CD4-positive, alpha-beta T cell treated with Interferon gamma for 1 hour (primary cell): ENCODE measurements around the gene CXCL11.
A peak's percentile ranks its signal among the peaks of the same experiment; 100 is the strongest.
"Not testable (repeated sequence)": the region's sequence is repeated elsewhere in the genome, so short reads cannot be mapped to it uniquely, and the experiment has no call there.

Source experiments
- DNase-seq: peaks from one replicate; pipeline ENCODE4 v3.0.0-alpha.2; 2020

CXCL11 gene

DNA sequence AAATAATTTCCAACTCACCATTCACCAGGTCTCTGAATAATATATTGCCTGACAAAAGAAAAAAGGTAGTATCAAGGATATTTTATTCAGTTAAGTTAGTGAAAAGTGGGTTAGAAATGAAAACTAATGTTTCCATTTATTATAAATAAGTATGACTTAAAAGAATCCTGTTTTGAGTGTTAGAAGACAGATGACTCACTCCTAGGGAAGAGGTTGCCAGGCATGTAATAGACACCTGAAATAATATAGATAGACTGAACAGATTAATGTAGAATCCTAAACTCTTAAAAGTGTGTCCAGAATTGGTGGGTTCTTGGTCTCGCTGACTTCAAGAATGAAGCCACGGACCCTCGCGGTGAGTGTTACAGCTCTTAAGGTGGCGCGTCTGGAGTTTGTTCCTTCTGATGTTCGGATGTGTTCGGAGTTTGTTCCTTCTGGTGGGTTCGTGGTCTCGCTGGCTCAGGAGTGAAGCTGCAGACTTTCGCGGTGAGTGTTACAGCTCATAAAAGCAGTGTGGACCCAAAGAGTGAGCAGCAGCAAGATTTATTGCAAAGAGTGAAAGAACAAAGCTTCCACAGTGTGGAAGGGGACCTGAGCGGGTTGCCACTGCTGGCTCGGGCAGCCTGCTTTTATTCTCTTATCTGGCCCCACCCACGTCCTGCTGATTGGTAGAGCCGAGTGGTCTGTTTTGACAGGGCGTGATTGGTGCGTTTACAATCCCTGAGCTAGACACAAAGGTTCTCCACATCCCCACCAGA is 6.5 kb upstream of the CXCL11 start:
- DNase-seq, result not testable (repeated sequence)

DNA sequence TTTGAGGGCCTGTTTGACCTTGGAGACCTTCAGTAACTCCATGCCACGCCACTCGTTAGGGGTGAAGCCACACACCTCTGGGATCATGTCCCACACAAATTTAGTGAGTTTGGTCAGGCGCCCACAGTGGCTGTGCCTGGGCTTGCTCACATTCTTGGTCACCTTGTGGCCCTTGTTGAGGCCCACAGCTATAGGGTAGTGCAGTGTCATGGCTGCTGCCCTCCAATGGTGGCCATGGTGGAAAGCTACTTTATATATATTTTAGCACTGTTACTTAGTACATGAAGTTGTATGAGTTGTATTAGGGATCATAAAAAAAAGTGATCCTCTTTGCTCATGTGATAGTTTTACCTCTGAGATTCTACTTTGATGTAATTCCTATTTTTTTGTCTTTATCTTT is 985 bp upstream of the CXCL11 start:
- DNase-seq, result no peak

DNA sequence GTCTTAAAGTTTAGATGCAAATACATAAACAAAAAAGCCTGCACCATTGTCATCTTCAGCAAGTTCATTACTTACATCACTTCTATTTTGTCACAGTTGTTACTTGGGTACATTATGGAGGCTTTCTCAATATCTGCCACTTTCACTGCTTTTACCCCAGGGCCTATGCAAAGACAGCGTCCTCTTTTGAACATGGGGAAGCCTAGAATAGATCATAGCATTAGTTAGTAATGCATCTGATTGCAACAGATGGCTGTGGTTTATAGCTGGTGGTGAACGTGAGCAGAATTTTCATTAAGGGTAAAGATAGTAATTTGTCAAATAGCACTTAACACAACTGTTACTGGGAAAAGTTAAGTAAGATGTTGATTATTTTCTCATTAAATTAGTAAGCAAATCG is 729 bp downstream of the CXCL11 start:
- DNase-seq, result no peak

DNA sequence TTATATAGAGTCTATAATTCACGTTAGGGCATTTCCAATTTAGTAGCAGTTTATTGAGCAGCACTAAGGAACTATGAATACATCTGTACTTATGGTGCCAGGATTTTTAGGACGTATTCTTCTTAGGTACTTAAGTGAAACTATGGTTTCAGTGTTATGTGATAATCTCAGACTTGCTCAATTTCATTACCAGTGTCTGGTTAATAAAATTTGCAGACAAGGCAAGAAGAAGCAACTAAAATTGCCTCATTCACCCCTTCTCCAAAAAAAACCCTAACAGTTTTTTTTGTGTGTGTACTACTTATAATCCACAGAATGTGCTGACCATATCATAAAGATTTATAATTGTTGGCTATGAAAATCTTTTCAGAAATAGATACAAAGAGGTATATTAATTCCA is 6.6 kb downstream of the CXCL11 start:
- DNase-seq, result no peak

DNA sequence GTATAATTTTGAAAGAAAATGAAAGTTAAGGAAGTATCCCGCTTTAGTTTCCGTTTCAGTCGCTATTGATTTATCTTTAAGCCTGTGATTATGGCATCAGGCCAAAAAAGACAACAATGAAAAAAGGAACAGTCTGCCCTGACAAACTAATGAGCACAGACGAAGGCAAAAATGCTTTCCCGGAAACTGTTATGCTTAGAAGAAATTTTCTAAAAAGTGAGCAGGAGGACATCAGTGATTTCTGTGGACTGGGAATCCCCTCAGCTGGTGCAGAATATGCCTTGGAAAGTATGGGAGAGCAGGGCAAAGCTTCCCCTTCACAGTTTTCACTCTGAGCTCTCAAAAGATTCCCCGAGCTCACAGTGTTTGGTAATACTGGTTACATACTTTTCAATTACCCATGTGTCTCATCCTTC is 7.5 kb downstream of the CXCL11 start:
- DNase-seq, result peak; percentile 60

DNA sequence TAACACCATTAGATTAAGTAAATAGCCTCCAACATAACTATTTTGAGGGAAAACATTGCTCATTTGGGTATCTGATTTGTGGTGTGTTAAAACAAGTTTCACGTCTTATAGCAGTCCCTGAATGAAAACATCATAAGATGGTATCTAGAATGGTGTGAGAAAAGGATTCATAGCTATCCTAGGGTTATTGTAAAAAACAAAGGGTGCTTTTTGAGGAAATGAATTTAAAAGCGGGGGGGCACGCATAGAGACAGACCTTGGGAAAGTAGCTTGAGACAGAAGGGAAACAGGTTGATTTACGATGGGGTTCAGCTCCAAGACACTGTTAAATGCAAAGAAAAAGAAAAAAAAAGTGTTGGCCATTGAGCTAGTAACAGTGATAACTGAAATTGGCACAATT is 11.8 kb downstream of the CXCL11 start:
- no peak for DNase-seq

DNA sequence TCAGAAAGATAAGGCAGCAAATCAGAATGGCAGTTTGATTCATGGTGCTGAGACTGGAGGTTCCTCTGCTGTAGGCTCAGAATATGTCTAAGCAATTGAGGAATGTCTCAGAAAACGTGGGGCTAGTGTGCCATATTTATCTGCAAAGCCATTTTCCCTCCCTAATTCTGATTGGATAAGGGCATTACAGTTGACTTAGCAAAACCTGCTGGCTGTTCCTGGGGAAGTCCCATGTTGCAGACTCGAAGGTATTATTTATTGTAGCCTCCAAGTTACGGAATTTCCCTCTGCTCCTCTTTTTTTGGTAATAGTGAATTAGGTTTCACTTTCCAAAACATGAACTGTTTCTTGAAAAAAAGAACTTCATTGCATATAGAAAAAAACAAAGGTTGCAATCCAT is 12.5 kb downstream of the CXCL11 start, which contains the start of gene CXCL10:
Gene CXCL10 (minus strand): TSS at position 109 of the 400 bp plus-strand sequence. CDS start 66 bp downstream, at position 43.
- DNase-seq, result peak; percentile 55

DNA sequence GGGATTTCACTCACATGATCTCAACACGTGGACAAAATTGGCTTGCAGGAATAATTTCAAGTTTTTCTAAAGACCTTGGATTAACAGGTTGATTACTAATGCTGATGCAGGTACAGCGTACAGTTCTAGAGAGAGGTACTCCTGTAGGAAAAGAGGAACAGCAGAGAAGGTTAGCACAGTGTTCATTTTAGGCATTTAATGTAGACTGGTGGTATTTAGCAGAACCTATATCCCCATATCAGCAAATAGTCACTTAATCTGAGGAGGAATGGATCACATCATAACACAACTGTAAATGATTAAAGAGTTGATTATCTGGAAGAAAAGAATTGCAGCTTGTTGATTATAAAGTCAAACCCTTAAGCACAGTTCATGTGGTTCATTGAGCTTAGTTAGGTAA is 13.2 kb downstream of the CXCL11 start:
- DNase-seq, result no peak

DNA sequence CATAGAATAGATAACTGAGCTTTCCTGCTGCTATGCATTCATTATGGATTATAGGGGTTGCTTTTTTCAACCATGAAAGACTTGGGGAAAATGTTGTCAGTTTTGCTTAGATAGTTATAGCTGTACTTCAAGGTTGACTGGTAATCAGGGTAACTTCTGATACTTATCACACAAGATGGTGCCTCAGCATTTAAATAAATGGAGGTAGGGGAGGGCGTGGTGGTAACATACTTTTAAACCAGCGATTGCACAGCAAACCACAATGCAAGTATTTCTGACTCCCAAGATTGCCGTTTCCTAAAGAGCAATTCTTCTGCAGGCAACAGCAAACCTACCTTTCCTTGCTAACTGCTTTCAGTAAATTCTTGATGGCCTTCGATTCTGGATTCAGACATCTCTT is 13.8 kb downstream of the CXCL11 start:
- DNase-seq, result no peak

DNA sequence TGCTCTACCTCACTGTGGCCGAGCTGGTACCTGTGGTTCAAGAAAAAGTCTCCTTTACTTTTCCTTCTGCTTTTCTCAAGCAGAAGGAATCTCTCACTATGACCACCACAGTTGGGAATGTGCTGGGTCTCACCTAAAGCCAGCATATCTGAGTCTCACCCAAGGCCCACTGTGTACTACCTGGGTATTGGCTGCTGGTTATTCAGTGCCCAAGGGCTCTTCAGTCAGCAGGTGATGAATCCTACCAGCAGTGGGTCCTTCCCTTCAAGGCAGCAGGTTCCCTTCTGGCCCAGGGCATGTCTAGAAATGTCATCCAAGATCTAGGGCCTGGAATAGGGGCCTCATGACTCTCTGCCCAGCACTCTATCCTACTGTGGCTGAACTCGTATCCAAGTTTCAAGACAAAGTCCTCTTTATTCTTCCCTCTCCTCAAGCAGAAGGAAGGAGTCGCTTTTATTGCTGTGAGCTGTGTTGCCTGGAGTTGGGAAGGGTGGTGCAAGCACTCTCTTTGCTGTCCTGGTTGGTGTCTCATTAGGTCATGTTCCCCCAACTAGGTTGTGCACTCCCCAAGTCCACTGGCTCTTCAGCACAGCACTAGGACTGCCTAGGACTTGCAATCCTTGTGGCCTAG is 18.7 kb downstream of the CXCL11 start:
- DNase-seq, result no peak

DNA sequence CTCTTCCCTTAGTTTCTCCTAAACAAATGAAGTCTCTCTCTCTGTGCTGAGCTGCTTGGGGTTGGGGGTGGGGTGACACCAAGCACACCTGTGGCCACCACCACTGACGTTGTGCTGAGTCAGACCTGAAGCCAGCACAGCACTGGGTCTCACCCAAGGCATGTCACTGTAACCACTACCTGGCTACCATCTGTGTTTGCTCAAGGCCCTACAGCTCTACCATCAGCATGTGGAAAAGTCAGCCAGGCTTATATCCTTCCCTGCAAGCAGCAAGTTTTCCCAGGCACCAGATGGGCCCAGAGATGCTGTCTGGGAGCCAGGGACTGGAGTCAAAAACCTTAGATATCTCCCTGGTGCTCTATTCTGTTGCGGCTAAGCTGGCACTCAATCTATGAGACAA is 19.5 kb downstream of the CXCL11 start:
- no peak for DNase-seq

DNA sequence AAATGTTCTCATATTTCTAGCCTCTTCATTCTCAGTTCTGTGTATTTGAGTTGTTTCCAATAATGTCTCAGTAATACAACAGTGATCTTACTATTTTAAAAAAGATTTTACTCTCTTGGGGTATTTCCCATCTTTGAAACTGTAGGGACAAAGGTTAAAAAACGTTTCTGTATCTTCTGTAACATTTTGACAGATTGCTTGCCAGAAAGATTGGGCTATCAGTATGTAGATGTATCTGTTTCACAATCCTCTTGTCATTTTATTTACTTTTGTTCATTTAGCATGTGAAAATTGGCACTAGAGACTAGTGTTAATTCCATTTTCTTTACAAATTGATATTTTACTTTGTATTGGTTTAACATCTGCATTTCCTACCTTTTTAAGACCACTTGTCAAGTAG is 22.3 kb downstream of the CXCL11 start:
- no peak for DNase-seq

DNA sequence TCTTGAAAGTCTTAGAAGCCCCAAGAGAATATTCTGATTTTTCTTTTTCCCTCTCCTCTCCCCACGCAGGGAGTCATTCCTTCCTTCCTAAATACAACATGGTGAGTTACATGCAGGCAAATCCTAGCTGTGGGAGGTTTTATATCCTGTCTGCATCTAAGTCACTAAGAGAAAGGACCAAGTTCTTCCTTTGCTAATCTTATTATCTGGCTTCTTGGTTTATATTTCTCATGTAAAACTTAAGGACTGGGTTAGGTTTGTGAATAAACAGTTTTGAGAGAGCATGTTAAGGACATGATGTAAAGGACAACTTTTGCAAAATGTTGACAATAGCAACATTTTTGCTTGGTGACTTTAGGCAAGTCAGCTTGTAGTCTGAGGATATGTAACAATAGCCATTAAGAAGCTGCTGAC is 23.5 kb downstream of the CXCL11 start:
- no peak for DNase-seq

DNA sequence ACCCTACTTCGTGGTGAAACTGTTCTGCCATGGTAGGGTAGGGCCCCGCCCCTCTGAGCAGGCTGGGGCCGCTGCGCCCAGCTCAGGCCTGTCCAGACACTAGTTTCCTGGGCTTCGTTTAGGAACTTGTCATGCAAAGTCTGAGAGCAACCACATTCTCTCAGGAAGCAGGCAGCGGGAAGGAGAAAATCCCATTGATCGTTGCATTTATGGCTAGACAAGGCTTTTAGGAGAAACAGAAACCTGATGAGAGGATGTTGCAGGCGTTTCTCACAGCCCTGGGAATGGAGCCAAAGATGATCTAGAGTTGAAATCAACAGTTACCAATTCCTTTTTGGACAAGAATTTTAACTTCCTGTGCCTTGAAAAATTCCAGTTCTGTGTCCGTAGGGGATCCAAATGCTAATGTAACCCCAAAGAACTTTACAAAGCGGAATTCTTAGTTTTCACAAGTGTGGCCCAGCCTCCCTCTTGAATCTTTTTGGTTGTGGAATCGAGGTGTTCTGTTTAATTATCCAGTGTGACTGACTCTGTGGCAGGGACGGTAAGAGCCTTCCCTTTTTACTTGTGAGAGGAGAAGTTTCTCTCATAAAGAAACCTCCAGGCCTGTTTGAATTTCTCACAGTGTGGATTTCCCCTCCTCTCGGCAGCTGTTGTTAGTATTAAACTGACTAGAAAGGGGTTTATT is 24.0 kb downstream of the CXCL11 start:
- DNase-seq, result no peak

DNA sequence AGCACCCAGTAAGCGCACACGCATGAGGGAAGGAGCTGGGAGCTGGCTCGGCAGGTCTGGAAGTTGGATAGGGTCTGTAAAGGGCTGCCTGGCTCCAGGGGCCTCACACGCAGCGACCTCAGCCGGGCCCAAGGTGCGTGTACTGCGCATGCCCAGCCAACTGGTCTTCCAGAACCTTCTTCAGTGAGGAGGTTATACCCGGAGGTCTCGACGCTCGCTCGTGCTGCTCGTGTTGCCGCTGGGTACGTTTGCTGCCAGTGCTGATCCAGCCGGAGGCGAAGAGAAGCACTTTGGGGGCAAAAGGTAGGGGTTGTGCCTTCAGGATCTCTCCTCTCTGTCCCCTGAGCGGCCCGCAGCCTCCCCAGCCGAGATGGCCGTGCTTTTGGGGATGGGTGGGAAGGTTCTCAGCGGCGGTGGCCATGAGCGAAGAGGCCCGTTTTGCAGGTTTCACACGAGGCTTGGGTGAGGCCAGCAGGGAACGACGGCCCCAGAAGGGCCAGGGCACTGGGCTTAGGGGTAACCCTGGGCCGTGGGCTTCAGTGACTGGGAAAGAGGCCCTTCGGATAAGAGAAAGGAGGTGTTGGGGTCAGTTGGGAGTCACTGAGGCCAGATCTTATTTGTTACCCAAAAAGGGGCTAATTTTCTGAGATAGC is 24.7 kb downstream of the CXCL11 start:
- no peak for DNase-seq

DNA sequence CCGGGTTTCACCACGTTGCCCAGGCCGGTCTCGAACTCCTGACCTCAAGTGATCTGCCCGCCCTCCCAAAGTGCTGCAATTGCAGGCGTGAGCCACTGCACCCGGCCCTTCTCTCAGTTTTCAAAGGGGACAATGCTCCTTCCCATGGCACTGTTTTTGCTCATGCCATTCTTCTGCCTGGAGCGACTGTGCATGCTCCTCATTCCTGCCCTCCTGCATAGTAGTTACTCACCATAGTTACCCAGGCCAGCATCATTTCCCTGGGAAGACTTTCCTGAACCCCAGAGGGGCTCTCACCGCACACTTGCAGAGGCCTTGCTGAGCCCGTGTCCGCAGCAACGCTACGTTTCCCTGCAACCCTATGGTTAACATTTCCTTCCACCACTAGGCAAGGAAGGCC is 25.3 kb downstream of the CXCL11 start:
- no peak for DNase-seq

DNA sequence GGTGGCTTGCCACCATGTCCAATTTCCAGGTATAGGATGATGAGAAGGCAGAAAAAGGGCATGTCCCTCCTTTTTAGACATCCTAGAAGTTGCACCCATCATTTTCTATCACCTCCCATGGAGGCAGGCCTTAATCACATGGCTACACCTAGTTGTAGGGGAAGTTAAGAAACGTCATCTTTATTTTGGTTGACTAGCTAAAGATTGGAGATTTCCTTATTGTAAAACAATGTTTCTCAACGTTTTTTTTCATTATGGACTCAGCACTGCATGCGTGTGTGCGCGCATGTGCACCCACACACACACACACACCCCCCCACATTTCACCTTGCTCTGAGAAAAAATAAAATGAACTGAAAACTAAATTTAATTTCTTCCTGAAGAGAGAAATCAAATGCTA is 26.6 kb downstream of the CXCL11 start:
- DNase-seq, result no peak

DNA sequence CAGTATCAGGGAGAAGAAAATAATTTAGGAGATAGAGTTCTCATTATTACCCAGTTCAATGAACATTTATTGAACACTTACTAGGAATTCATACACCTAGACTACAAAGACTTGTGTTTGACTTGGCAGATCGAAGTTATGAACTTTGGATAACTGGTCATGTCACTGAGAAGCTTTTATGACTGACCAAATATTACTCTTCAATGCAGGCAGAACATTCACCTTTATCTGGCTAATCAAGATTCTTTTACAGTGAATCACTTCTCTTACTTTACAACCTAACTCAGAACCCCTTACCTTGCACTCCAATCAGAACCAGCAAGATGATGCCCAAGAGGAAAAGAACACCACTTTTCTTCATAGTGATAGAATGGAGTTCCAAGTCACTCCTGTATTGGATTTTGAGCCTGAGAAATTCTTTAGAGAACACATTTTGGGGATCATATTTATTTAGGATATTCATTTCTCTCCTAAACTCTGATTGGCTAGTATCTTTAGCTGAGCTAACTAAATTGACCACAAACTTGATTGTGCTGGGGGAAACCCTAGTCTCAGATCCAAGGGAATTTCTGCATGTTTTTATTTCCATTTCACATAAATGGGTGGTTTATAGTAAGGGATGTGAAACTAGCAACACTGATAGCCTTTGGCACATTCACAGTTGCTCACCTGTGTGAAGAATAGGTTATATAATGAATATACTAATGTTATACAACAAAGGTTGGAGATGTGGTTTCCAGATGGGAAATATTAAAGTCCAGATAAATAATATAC is 28.6 kb downstream of the CXCL11 start, which contains the start of gene CXCL9:
Gene CXCL9 (minus strand): TSS at position 421 of the 774 bp plus-strand sequence. CDS start 60 bp downstream, at position 361.
- DNase-seq, result no peak

DNA sequence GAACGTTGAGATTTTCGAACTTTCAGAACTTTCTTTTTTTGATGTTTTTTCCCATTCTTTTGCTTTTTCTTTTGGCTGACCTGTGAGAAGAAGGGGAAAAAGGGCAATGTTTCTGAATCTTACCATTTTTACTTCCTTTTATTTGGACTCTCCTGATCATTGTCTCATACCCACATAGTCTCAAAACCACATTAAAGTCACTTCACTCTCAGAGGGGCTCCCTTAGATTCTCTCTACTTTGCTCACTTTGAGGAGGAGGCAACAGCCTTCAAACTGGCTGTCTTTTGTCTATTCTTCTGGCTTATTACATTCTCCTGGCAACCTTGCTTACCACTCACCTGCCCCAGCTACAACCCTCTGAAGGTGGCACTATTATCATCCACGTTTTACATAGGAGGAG is 32.2 kb downstream of the CXCL11 start:
- DNase-seq, result no peak

DNA sequence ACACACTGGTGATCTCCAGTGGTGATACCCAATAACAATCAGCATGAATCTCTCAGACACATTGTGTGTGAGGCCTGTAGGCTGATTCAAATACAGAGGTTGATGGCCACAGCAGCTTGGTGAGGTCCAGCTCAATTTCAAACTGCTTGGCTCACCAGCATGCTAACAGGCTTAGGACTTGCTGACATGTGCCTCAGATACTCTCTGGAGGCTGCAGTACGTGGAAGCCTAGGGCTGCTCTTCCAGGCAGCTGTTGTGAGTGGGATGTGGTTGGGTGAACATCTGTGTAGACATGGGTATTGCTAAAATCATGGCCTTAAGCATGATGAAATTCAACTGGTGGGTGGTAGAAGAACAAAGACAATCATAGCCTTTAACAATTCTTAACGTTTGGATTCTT is 32.8 kb downstream of the CXCL11 start:
- DNase-seq, result no peak

DNA sequence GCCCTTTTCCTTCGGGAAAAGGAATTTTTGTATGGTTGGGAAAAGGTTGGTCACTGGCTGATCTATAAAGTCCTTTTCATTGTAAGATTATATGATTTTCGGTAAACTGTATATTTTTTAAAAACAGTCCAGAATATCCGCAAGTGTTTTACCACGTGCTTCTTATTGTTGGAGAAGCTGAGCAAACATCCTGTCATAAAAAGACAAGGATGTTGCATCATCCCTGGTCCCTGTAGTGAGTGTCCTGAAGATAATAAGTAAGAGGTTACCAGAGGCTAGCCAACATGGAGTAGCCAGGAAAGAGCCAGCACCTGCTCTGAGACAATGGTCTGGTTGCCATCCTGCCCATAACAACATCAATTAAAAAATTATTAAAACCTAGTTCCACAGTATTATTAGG is 33.7 kb downstream of the CXCL11 start:
- no peak for DNase-seq

DNA sequence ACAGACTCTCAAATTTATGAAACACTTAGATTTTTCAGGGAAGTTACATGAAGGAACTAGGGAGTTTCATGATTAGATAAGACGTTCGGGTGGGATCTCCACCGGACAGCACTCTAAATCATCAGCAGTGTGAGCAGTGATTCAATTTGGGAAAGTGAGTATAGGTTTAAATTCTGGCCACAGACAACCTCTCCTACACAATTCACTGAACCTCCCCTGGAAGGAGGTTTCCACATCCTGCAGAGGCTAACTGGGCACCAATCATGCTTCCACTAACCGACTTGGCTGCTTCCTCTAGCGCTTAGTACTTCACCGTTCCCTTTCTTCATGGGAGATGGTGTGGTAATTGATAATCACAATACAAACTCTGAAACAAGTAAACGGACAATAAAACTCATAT is 34.2 kb downstream of the CXCL11 start:
- no peak for DNase-seq

DNA sequence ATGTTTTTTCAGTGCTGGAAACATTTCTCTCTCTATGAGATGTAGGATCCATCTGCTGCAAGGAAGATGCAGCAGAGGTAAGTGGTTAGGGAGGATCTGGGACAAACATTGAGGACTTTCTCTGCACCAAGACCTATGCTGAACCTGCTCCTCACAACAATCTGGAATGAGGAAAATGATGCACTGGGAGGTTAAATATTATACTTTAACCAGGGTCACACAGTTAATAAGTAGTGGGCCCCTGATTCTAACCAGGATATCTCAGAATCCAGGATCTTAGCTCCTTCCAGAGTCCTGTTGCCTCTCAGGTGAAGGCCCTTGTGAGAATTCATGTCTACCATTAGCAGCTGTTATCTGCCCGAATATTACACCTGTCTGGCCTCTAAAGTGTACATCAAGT is 35.6 kb downstream of the CXCL11 start:
- no peak for DNase-seq
